Tracheal epithelial cell (primary cell): ENCODE measurements around the gene LYSMD4. TPM values are rescaled to one million over a fixed set of nuclear protein-coding genes. Genes with fewer than 3 reads are reported as not detected.

Experiments
- total RNA-seq: library from RNA; depleted of rRNA; stranded (reverse); fragments of >200 nt; gene quantifications from 2 replicates; pipeline ENCODE4 v1.2.1, GENCODE V29; 2014

The LYSMD4 gene
- 9.4 and 11.5 TPM in 2 replicates for total RNA-seq

GRCh38 chr15:99733268-99734039, at the start of gene LYSMD4:
LYSMD4 (minus strand) TSS chr15:99733437; CDS start chr15:99731999, 1,438 bp downstream.

Other genes with a start within 250 kb of the LYSMD4 start
- 14.3 and 25.1 TPM in 2 replicates for gene MEF2A, start 167.5 kb downstream of the LYSMD4 start, total RNA-seq